Liver (tissue), 9 donors: Measurements from ENCODE around the gene MVB12B. TPM values are rescaled to one million over a fixed set of nuclear protein-coding genes. Genes with fewer than 3 reads are reported as not detected.

ENCODE experiments used
- DNase-seq: peaks from one replicate; pipeline ENCODE4 v3.0.0-alpha.2; 2017; ENCODE audit warnings: low spot score
- H3K27ac ChIP-seq, 2 donors: one replicate each; pipeline ENCODE4 v1.7.0; 2013; ENCODE audit warnings: inconsistent platforms in 2 of 2, low read length in 2 of 2, control low read depth in 1 of 2, low read depth in 1 of 2, mild to moderate bottlenecking in 1 of 2
- H3K27me3 ChIP-seq, 4 donors: one replicate each; pipeline versions ENCODE4 v1.6.1 to v1.7.0; 2013; ENCODE audit warnings: low read length in 3 of 4, inconsistent platforms in 1 of 4, mild to moderate bottlenecking in 1 of 4, moderate library complexity in 1 of 4; ENCODE audit not compliant: control insufficient read depth in 4 of 4, insufficient read depth in 4 of 4
- H3K36me3 ChIP-seq, 4 donors: one replicate each; pipeline versions ENCODE4 v1.6.1 to v1.7.0; 2013; ENCODE audit warnings: low read length in 3 of 4, mild to moderate bottlenecking in 3 of 4, low read depth in 1 of 4, moderate library complexity in 1 of 4; ENCODE audit not compliant: control insufficient read depth in 4 of 4, insufficient read depth in 3 of 4
- H3K4me1 ChIP-seq, 4 donors: one replicate each; pipeline versions ENCODE4 v1.6.1 to v1.7.0; 2013; ENCODE audit warnings: low read length in 3 of 4, mild to moderate bottlenecking in 3 of 4, moderate library complexity in 1 of 4; ENCODE audit not compliant: control insufficient read depth in 4 of 4, insufficient read depth in 4 of 4
- H3K4me3 ChIP-seq, 3 donors: one replicate each; pipeline versions ENCODE4 v1.6.1 to v1.7.0; 2013; ENCODE audit warnings: low read length in 3 of 3, control low read depth in 1 of 3, low read depth in 1 of 3, mild to moderate bottlenecking in 1 of 3
- H3K9ac ChIP-seq, 2 donors: one replicate each; pipeline ENCODE4 v1.7.0; 2013; ENCODE audit warnings: low read length in 2 of 2, mild to moderate bottlenecking in 2 of 2, moderate library complexity in 2 of 2, control low read depth in 1 of 2, low read depth in 1 of 2
- H3K9me3 ChIP-seq, 4 donors: one replicate each; pipeline versions ENCODE4 v1.6.1 to v1.7.0; 2013; ENCODE audit warnings: low read length in 3 of 4; ENCODE audit not compliant: control insufficient read depth in 4 of 4
- EGR1 ChIP-seq, 2 donors: IDR thresholded peaks; 2 replicates each; pipeline ENCODE4 v1.6.1; 2016 to 2018; ENCODE audit warnings: antibody characterized with exemption in 2 of 2, low read depth in 2 of 2
- FOXA1 ChIP-seq: IDR thresholded peaks from 2 replicates; pipeline ENCODE4 v1.6.1; 2016; ENCODE audit warnings: antibody characterized with exemption
- FOXA2 ChIP-seq: IDR thresholded peaks from 2 replicates; pipeline ENCODE4 v1.6.1; 2016; ENCODE audit warnings: antibody characterized with exemption
- GABPA ChIP-seq, 2 donors: IDR thresholded peaks in 1 of 2; conservative IDR thresholded peaks in 1 of 2; 2 replicates each; pipeline ENCODE4 v1.6.1; 2016; ENCODE audit warnings: antibody characterized with exemption in 2 of 2, mild to moderate bottlenecking in 1 of 2, moderate library complexity in 1 of 2
- HNF4A ChIP-seq, 2 donors: conservative IDR thresholded peaks; 2 replicates each; pipeline ENCODE4 v1.6.1; 2016; ENCODE audit warnings: antibody characterized with exemption in 2 of 2, mild to moderate bottlenecking in 2 of 2
- JUND ChIP-seq, 2 donors: IDR thresholded peaks; 2 replicates each; pipeline ENCODE4 v1.6.1; 2016; ENCODE audit warnings: antibody characterized with exemption in 2 of 2
- NR2F2 ChIP-seq: IDR thresholded peaks from 2 replicates; pipeline ENCODE4 v1.6.1; 2016; ENCODE audit warnings: antibody characterized with exemption
- RAD21 ChIP-seq, 2 donors: IDR thresholded peaks; 2 replicates each; pipeline ENCODE4 v1.6.1; 2016; ENCODE audit warnings: antibody characterized with exemption in 2 of 2, mild to moderate bottlenecking in 2 of 2
- RXRA ChIP-seq, 2 donors: IDR thresholded peaks; 2 replicates each; pipeline ENCODE4 v1.6.1; 2017 to 2018; ENCODE audit warnings: antibody characterized with exemption in 2 of 2, mild to moderate bottlenecking in 1 of 2
- SP1 ChIP-seq: IDR thresholded peaks from 2 replicates; pipeline ENCODE4 v1.6.1; 2018; ENCODE audit warnings: antibody characterized with exemption, mild to moderate bottlenecking
- YY1 ChIP-seq: IDR thresholded peaks from 2 replicates; pipeline ENCODE4 v1.6.1; 2016; ENCODE audit warnings: antibody characterized with exemption, mild to moderate bottlenecking
- WGBS: extraction: QIAGEN DNeasy Blood & Tissue Kit; methylation state at CpG from one replicate; pipeline ENCODE4 v1.1.7; 2013; 5-methylcytosine and 5-hydroxymethylcytosine counted together
- polyA plus RNA-seq, 2 donors: library from polyadenylated mRNA; stranded (reverse) in 1 of 2; unstranded in 1 of 2; fragments of 200-250 nt in 1 of 2; fragments of >200 nt in 1 of 2; fragmentation: Nextera tagmentation in 1 of 2; extraction: Ambion mirVana in 1 of 2; gene quantifications; one replicate each; pipeline versions ENCODE4 v1.2.1 to v1.2.3, GENCODE V29; 2013 to 2015
- total RNA-seq, 2 donors: library from RNA; depleted of rRNA; stranded (reverse); fragments of >200 nt; gene quantifications; one replicate each; pipeline ENCODE4 v1.2.3, GENCODE V29; 2014
- TF ChIP-seq, protein P1 (sequence below): IDR thresholded peaks from 2 replicates; pipeline ENCODE4 v1.6.1; 2016; ENCODE audit warnings: antibody characterized with exemption, mild to moderate bottlenecking
- TF ChIP-seq, protein P2 (sequence below): IDR thresholded peaks from 2 replicates; pipeline ENCODE4 v1.6.1; 2016; ENCODE audit warnings: antibody characterized with exemption
- TF ChIP-seq, protein P3 (sequence below): IDR thresholded peaks from 2 replicates; pipeline ENCODE4 v1.6.1; 2016; ENCODE audit warnings: antibody characterized with exemption
- donor health status: healthy.
- donor health status: healthy.
- donor health status: healthy.
- donor health status: healthy.
- donor health status: healthy.

MVB12B gene
- total and polyA plus RNA-seq, 4 donors, result 5.3 to 12.4 (median 8.4) TPM

DNA sequence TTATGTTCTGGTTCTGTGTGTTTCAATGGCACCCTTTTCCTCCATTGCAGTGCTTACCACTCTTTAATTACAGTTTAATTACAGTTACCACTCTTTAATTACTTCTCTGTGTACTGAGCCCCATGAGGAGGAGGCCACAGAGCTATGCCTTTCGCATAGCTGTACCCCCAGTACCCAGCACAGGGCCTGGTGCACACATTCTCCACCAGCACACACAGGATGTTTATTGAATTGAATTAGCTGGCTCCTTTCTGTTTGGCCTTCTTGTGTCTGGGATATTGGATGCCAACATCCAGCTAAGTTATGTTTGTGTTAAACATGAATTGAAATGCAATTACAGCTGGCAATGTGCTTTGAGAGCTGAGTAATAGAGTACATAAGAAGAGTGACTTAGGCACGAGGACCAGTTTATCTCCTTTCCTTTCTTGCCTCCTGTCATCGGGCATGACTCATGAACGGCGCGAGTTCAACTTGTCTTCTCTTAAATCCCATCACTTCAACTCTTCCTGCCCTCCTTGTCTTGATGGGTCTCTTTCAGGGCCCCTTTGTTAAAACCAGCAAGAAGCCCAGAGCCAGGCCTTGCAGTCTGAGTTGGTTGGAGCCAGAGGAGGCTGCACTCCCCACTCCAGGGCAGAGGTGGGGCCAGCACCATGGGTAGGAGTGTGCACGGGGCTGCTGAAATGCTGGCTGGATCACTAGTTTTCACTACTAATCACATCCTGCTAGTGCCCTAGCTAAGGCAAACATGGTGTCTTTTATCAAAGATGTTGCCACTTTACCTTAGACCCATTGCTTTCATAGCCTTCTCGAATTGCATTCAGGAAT lies 37.4 kb downstream of the MVB12B start:
- no peak for DNase-seq
- Histone ChIP-seq H3K27me3 (no peaks in the 10 kb centered on the region), H3K27ac (no peak overlapping the region), H3K36me3 (peaks cover 0 to 2% (median 0%) of the 10 kb centered on the region in 4 donors), H3K9me3 (peaks cover 0 to 9% (median under 1%) of the 10 kb centered on the region in 4 donors), H3K9ac (no peak overlapping the region), H3K4me3 (no peak overlapping the region), H3K4me1 (peaks cover 0 to 2% (median 0%) of the 10 kb centered on the region in 4 donors)
- no peak for TF ChIP-seq RXRA (IDR thresholded peaks at IDR 0.05)
- no peak for TF ChIP-seq YY1
- no peak for TF ChIP-seq RAD21 (IDR thresholded peaks at IDR 0.05)
- TF ChIP-seq EGR1 (IDR thresholded peaks at IDR 0.05; ENCODE audit: low read depth in 2 of 2), result no peak
- no peak for TF ChIP-seq JUND (IDR thresholded peaks at IDR 0.05)
- TF ChIP-seq FOXA2, result no peak
- TF ChIP-seq, protein P1, sequence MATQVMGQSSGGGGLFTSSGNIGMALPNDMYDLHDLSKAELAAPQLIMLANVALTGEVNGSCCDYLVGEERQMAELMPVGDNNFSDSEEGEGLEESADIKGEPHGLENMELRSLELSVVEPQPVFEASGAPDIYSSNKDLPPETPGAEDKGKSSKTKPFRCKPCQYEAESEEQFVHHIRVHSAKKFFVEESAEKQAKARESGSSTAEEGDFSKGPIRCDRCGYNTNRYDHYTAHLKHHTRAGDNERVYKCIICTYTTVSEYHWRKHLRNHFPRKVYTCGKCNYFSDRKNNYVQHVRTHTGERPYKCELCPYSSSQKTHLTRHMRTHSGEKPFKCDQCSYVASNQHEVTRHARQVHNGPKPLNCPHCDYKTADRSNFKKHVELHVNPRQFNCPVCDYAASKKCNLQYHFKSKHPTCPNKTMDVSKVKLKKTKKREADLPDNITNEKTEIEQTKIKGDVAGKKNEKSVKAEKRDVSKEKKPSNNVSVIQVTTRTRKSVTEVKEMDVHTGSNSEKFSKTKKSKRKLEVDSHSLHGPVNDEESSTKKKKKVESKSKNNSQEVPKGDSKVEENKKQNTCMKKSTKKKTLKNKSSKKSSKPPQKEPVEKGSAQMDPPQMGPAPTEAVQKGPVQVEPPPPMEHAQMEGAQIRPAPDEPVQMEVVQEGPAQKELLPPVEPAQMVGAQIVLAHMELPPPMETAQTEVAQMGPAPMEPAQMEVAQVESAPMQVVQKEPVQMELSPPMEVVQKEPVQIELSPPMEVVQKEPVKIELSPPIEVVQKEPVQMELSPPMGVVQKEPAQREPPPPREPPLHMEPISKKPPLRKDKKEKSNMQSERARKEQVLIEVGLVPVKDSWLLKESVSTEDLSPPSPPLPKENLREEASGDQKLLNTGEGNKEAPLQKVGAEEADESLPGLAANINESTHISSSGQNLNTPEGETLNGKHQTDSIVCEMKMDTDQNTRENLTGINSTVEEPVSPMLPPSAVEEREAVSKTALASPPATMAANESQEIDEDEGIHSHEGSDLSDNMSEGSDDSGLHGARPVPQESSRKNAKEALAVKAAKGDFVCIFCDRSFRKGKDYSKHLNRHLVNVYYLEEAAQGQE, result no peak
- TF ChIP-seq NR2F2, result no peak
- WGBS, result 91% methylated on average over 8 of the region's 8 CpGs

DNA sequence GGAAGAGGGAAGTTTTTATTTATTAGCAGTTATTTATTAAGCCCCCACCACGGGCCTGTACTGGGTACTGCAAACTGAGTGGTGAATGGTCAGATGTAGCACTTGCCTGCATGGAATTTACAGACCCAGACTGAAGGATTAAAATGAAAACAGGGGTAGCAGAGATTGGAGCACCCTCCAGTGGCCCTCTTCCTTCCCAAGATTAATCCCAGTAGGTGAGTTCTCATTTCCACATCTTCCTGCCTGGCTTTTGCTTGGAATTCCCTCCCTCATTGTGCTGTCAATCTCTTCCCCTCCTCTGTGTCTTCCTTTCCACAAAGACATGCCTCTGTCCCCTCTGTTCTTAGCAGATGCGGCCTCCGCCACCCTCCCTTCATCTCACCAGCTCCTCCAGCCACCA lies 39.2 kb downstream of the MVB12B start:
- Histone ChIP-seq H3K9ac (no peak overlapping the region), H3K27ac (no peak overlapping the region), H3K4me1 (peaks cover 0 to 2% (median 0%) of the 10 kb centered on the region in 4 donors), H3K4me3 (no peak overlapping the region), H3K27me3 (no peaks in the 10 kb centered on the region), H3K36me3 (peaks cover 0 to 2% (median 0%) of the 10 kb centered on the region in 4 donors), H3K9me3 (peaks cover 0 to 9% (median under 1%) of the 10 kb centered on the region in 4 donors)
- no peak for DNase-seq
- 91% methylated on average over 3 of the region's 3 CpGs for WGBS
- no peak for TF ChIP-seq FOXA1
- TF ChIP-seq EGR1 (IDR thresholded peaks at IDR 0.05; ENCODE audit: low read depth in 2 of 2), result no peak
- TF ChIP-seq, protein P2, sequence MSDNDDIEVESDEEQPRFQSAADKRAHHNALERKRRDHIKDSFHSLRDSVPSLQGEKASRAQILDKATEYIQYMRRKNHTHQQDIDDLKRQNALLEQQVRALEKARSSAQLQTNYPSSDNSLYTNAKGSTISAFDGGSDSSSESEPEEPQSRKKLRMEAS, result no peak
- peak in 1 of 2 donors; percentile 5 for TF ChIP-seq RAD21 (IDR thresholded peaks at IDR 0.05)

DNA sequence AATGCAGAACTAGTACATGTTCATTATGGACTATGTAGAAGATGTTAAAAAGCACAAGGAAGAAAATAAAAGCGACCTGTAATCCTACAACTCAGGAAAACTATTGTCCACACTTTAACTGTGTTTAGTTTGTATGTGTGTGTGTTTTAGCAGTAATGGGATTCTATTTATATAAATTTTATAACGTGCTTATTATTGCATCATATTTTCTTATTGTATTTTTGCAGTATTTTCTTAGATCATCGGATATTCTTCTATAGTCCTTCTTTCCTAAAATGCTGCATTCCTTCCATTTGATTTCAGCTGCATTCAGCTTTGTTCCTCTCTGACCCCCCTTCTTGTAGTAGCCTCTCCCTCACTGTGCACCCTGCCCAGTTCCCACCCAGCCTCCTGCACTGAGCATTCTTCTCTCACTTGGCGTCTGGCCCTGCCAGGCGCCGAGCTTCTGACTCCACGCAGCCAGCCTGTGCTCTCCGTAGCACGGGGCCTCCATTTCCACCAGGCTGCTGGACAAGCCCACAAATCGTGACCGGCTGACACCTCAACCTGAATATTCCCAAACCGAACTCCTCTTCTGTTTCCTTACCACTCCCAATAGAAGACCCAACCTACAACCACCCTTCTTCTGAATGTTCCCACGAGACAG lies 39.9 kb downstream of the MVB12B start:
- no peak for TF ChIP-seq SP1
- TF ChIP-seq HNF4A (conservative IDR thresholded peaks at IDR 0.05), result no peak
- TF ChIP-seq GABPA (IDR thresholded peaks at IDR 0.05 in 1 of 2, conservative IDR thresholded peaks at IDR 0.05 in 1 of 2), result no peak
- TF ChIP-seq, protein P3, sequence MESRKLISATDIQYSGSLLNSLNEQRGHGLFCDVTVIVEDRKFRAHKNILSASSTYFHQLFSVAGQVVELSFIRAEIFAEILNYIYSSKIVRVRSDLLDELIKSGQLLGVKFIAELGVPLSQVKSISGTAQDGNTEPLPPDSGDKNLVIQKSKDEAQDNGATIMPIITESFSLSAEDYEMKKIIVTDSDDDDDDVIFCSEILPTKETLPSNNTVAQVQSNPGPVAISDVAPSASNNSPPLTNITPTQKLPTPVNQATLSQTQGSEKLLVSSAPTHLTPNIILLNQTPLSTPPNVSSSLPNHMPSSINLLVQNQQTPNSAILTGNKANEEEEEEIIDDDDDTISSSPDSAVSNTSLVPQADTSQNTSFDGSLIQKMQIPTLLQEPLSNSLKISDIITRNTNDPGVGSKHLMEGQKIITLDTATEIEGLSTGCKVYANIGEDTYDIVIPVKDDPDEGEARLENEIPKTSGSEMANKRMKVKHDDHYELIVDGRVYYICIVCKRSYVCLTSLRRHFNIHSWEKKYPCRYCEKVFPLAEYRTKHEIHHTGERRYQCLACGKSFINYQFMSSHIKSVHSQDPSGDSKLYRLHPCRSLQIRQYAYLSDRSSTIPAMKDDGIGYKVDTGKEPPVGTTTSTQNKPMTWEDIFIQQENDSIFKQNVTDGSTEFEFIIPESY, result no peak
- no peak overlapping the region for H3K27ac ChIP-seq
- no peak overlapping the region for H3K4me3 ChIP-seq
- peaks cover 0 to 9% (median 4%) of the 10 kb centered on the region in 4 donors for H3K4me1 ChIP-seq
- H3K9ac ChIP-seq, result no peak overlapping the region
- H3K36me3 ChIP-seq, result peaks cover 0 to 2% (median 0%) of the 10 kb centered on the region in 4 donors
- no peaks in the 10 kb centered on the region for H3K27me3 ChIP-seq
- peaks cover 0 to 7% (median under 1%) of the 10 kb centered on the region in 4 donors for H3K9me3 ChIP-seq
- DNase-seq, result no peak
- 84% methylated on average over 13 of the region's 13 CpGs for WGBS
